ENCODE data around the gene ALPK1.
"Not testable (repeated sequence)": the region's sequence is repeated elsewhere in the genome, so short reads cannot be mapped to it uniquely, and the experiment has no call there.

ALPK1 gene

DNA sequence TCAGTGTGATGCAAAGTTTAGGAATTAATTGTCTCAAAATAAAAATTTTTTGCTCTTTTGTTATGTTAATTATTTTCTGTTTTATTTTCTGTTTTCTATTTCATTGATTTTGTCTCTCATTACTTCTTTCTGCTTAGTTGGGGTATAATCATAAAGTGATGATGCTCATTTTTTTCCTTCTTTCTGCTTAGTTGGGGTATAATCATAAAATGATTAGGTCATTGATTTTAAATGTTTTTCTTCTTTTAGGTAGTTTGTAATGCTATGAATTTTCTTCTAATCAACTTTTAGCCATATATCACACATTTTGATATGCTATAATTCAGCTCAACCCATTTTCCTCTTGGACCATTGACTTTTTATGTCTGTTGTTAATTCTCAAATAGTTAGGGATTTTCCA, 175.1 kb downstream of the ALPK1 start:
- no peak for DNase-seq

DNA sequence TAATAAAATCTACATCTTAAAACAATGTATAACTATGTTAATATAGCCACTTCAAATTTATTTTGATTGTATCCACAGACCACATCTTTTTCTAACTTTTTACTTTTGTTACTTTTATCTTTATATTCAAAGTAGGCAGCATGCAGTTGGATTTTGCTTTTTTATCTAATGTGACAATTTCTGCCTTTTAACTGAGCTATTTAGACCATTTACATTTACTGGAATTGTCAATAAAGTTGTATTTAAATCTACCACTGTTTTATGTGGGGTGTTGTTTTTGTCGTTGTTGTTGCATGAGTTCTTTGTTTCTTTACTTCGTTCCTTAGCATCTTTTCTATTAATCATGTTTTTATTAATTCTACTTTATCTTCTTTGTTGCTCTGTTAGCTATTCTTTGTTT, 176.8 kb downstream of the ALPK1 start:
- no peak for DNase-seq

DNA sequence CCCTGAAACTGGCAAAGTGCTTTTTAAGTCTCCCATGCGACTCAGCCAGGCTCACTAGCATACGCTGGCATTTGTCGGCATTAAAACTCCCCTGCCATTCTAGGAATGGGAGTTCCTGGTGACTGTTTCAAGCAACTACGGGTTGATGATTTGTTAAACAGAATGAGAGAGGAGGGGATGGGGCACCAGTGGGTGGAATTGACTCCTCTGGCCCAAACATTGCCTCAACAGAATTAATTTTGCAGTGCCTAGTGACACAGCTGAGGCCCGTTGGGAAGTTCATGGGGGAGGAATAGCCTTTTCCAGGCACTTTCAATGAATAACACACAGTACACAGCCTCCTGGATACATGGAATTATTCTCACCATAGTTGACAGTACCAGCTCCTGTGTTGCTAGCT, 188.8 kb downstream of the ALPK1 start:
- no peak for DNase-seq

DNA sequence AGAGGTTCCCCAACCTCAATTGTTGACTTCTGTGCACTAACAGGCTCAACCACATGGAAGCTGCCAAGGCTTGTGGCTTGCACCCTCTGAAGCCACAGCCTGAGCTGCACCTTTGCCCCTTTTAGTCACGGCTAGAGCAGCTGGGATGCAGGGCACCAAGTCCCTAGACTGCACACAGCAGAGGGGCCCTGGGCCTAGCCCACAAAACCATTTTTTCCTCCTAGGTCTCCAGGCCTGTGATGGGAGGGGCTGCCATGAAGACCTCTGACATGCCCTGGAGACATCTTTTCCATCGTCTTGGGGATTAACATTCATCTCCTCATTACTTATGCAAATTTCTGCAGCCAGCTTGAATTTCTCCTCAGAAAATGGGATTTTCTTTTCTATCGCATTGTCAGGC, 193.6 kb downstream of the ALPK1 start:
- not testable (repeated sequence) for DNase-seq

Measured in GOT3 (cell line).